GM12878 (cell line): ENCODE results near the gene FGF1. TPM values are rescaled to one million over a fixed set of nuclear protein-coding genes. Genes with fewer than 3 reads are reported as not detected.

Experiments
- ATAC-seq: fragments of 200-7000 bp; cut with Tn5 transposase; 3 replicates; pipeline ENCODE4 v1.9.1; 2020; ENCODE audit warnings: mild to moderate bottlenecking, moderate library complexity
- BruUV-seq: library from RNA; stranded (reverse); fragments of 400-500 nt; replicated peaks from 2 replicates; lab custom pipeline; 2021; lab: Mats Ljungman, UMichigan
- CTCF ChIA-PET: fragments of 300-600 bp; sonication (Branson Sonifier 250); formaldehyde crosslinking; extraction: SDS; loops from one replicate; lab custom pipeline; 2021; ENCODE audit warnings: inconsistent platforms; lab: Yijun Ruan, JAX
- POLR2A ChIA-PET: fragments of 350-600 bp; formaldehyde crosslinking; extraction: SDS; loops from one replicate; lab custom pipeline; 2021; ENCODE audit warnings: inconsistent platforms; lab: Charles Lee
- RAD21 ChIA-PET: fragments of 300-600 bp; sonication (Branson Sonifier 250); formaldehyde crosslinking; loops from one replicate; lab custom pipeline; 2023; ENCODE audit warnings: antibody characterized with exemption; ENCODE audit not compliant: unreplicated experiment; lab: Charles Lee
- SMC1A ChIA-PET: fragments of 300-600 bp; sonication (Branson Sonifier 250); formaldehyde crosslinking; loops from one replicate; lab custom pipeline; 2023; ENCODE audit not compliant: unreplicated experiment, uncharacterized antibody; lab: Charles Lee
- DNase-seq: peaks from one replicate; pipeline ENCODE4 v3.0.0-alpha.2; 2011; ENCODE audit warnings: low read depth, low spot score
- FAIRE-seq: peaks from 3 replicates; lab custom pipeline; 2011; peaks lifted over from hg19 to GRCh38; lab: Jason Lieb, UNC
- H2AFZ ChIP-seq: 2 replicates; pipeline ENCODE4 v1.6.0; 2011; ENCODE audit warnings: low read depth, low read length, control low read depth; ENCODE audit not compliant: control insufficient read depth
- H3K27ac ChIP-seq: 2 replicates; pipeline ENCODE4 v1.5.1; 2011; ENCODE audit warnings: control low read depth; ENCODE audit not compliant: control insufficient read depth, insufficient read depth
- H3K27me3 ChIP-seq, 2 experiments: replicated peaks in 1 of 2; 2 replicates each; pipeline versions ENCODE4 v1.6.0 to v1.6.1; 2011; ENCODE audit warnings: low read length in 1 of 2; ENCODE audit not compliant: control insufficient read depth in 2 of 2, insufficient read depth in 2 of 2
- H3K36me3 ChIP-seq, 2 experiments: 2 replicates each; pipeline ENCODE4 v1.5.1; 2011; ENCODE audit warnings: low read length in 1 of 2; ENCODE audit not compliant: control insufficient read depth in 2 of 2, insufficient read depth in 2 of 2
- H3K4me1 ChIP-seq: 2 replicates; pipeline ENCODE4 v1.6.1; 2011; ENCODE audit warnings: mild to moderate bottlenecking, low read length, moderate library complexity, mixed read lengths; ENCODE audit not compliant: control insufficient read depth, insufficient read depth
- H3K4me2 ChIP-seq: 2 replicates; pipeline ENCODE4 v1.6.0; 2011; ENCODE audit warnings: control low read depth; ENCODE audit not compliant: control insufficient read depth, insufficient read depth
- H3K4me3 ChIP-seq: fragments of 200-600 bp; sonication (generic); 2 replicates; pipeline ENCODE4 v1.5.1; 2016
- H3K79me2 ChIP-seq: 2 replicates; pipeline ENCODE4 v1.6.0; 2011; ENCODE audit warnings: low read length; ENCODE audit not compliant: control insufficient read depth, insufficient read depth
- H3K9ac ChIP-seq: 2 replicates; pipeline ENCODE4 v1.8.0; 2011; ENCODE audit warnings: low read length, control low read depth, mixed read lengths; ENCODE audit not compliant: control insufficient read depth, insufficient read depth
- H3K9me3 ChIP-seq: replicated peaks from 3 replicates; pipeline ENCODE4 v1.5.1; 2011; ENCODE audit warnings: mild to moderate bottlenecking, low read length; ENCODE audit not compliant: control insufficient read depth, insufficient read depth
- H4K20me1 ChIP-seq: 2 replicates; pipeline ENCODE4 v1.6.0; 2011; ENCODE audit not compliant: control insufficient read depth, insufficient read depth
- BMI1 ChIP-seq: fragments of 450-650 bp; IDR thresholded peaks from 2 replicates; pipeline ENCODE4 v1.6.1; 2016; ENCODE audit warnings: mild to moderate bottlenecking, moderate library complexity, borderline replicate concordance
- CBX3 ChIP-seq: fragments of 200-600 bp; sonication (generic); IDR thresholded peaks from 2 replicates; pipeline ENCODE4 v1.6.1; 2016; ENCODE audit warnings: low read depth, borderline replicate concordance
- DPF2 ChIP-seq: fragments of 450-650 bp; IDR thresholded peaks from 2 replicates; pipeline ENCODE4 v1.6.1; 2017; ENCODE audit warnings: mild to moderate bottlenecking
- E2F8 ChIP-seq: fragments of 450-650 bp; IDR thresholded peaks from 2 replicates; pipeline ENCODE4 v1.6.1; 2018; ENCODE audit warnings: mild to moderate bottlenecking, low read depth, moderate library complexity; ENCODE audit not compliant: partially characterized antibody
- IRF3 ChIP-seq: fragments of 450-650 bp; IDR thresholded peaks from 2 replicates; pipeline ENCODE4 v1.6.1; 2014; ENCODE audit warnings: mild to moderate bottlenecking
- KDM1A ChIP-seq: fragments of 200-600 bp; sonication (generic); IDR thresholded peaks from 2 replicates; pipeline ENCODE4 v1.6.1; 2016; ENCODE audit warnings: borderline replicate concordance
- MTA2 ChIP-seq: fragments of 450-650 bp; IDR thresholded peaks from 2 replicates; pipeline ENCODE4 v1.6.1; 2016; ENCODE audit warnings: low read depth, mild to moderate bottlenecking, moderate library complexity
- MXI1 ChIP-seq: fragments of 150-350 bp; IDR thresholded peaks from 2 replicates; pipeline ENCODE4 v1.6.1; 2011; ENCODE audit warnings: low read depth, mild to moderate bottlenecking, inconsistent platforms, low read length, improper control_type of control experiment
- NFYA ChIP-seq: IDR thresholded peaks from 2 replicates; pipeline ENCODE4 v1.6.1; 2011; ENCODE audit warnings: low read depth, mild to moderate bottlenecking, low read length, improper control_type of control experiment, borderline replicate concordance
- PKNOX1 ChIP-seq: fragments of 450-650 bp; IDR thresholded peaks from 2 replicates; pipeline ENCODE4 v1.6.1; 2016; ENCODE audit warnings: mild to moderate bottlenecking
- RUNX3 ChIP-seq: IDR thresholded peaks from 2 replicates; pipeline ENCODE4 v1.6.1; 2012; ENCODE audit warnings: low read length, inconsistent platforms
- SMARCA5 ChIP-seq: fragments of 450-650 bp; IDR thresholded peaks from 2 replicates; pipeline ENCODE4 v1.6.1; 2017; ENCODE audit warnings: mild to moderate bottlenecking
- TCF12 ChIP-seq: IDR thresholded peaks from 2 replicates; pipeline ENCODE4 v1.6.1; 2011; ENCODE audit warnings: low read depth, mild to moderate bottlenecking, low read length
- ZBTB33 ChIP-seq: fragments of 450-650 bp; IDR thresholded peaks from 2 replicates; pipeline ENCODE4 v1.6.1; 2017; ENCODE audit warnings: mild to moderate bottlenecking
- WGBS: methylation state at CpG from one replicate; pipeline ENCODE4 v1.1.6; 2016; ENCODE audit warnings: low lambda C conversion rate; ENCODE audit not compliant: insufficient replicate concordance, insufficient coverage; ENCODE audit errors: missing lambda C conversion rate; 5-methylcytosine and 5-hydroxymethylcytosine counted together
- in situ Hi-C: fragments of 300-500 bp; cut with MboI; formaldehyde crosslinking; loops from 9 replicates; pipeline ENCODE4 v1.14.3; 2018; ENCODE audit warnings: mixed read lengths
- intact Hi-C: fragments of 100-400 bp; cut with micrococcal nuclease; formaldehyde crosslinking; loops from one replicate; pipeline ENCODE4 v1.14.2; 2022; ENCODE audit not compliant: unreplicated experiment
- polyA plus RNA-seq, 11 experiments: library from polyadenylated mRNA; depleted of rRNA in 4 of 11; unstranded in 6 of 11; stranded (reverse) in 5 of 11; fragments of >200 nt; fragmentation: Nextera tagmentation in 4 of 11; fragmentation: Illumina TruSeq in 1 of 11; extraction: Ambion mirVana in 4 of 11; extraction: Trizol in 1 of 11; gene quantifications; 1 replicate in 1 of 11; 2 replicates in 10 of 11; pipeline versions ENCODE4 v1.2.1 to v1.2.3, GENCODE V29; 2011 to 2016; ENCODE audit warnings: inconsistent platforms in 2 of 11, missing spikeins in 2 of 11, low read depth in 1 of 11
- total RNA-seq, 4 experiments: library from RNA; depleted of rRNA in 3 of 4; stranded (reverse); fragments of >200 nt in 3 of 4; fragmentation: Illumina TruSeq in 1 of 4; extraction: Trizol in 1 of 4; gene quantifications; 2 replicates each; pipeline versions ENCODE4 v1.2.1 to v1.2.3, GENCODE V29; 2013 to 2021
- TF ChIP-seq, protein P1 (sequence below): IDR thresholded peaks from 2 replicates; pipeline ENCODE4 v1.6.1; 2012; ENCODE audit warnings: low read depth, low read length, improper control_type of control experiment

FGF1 gene
- total and polyA plus RNA-seq, 10 of the 15 experiments (the other 5 are each of a cell fraction or from before 2014, with no cell fraction given) = not detected

GRCh38 chr5:142627383-142628217, 58.3 kb downstream of the FGF1 start:
- no peak for TF ChIP-seq ZBTB33
- no peak for TF ChIP-seq RUNX3
- TF ChIP-seq TCF12 = no peak
- no peak for TF ChIP-seq CBX3
- TF ChIP-seq BMI1 = no peak
- no peak for TF ChIP-seq E2F8
- no peak for TF ChIP-seq SMARCA5
- TF ChIP-seq DPF2 = no peak
- no peak for TF ChIP-seq KDM1A
- TF ChIP-seq IRF3 = no peak
- TF ChIP-seq, protein P1, sequence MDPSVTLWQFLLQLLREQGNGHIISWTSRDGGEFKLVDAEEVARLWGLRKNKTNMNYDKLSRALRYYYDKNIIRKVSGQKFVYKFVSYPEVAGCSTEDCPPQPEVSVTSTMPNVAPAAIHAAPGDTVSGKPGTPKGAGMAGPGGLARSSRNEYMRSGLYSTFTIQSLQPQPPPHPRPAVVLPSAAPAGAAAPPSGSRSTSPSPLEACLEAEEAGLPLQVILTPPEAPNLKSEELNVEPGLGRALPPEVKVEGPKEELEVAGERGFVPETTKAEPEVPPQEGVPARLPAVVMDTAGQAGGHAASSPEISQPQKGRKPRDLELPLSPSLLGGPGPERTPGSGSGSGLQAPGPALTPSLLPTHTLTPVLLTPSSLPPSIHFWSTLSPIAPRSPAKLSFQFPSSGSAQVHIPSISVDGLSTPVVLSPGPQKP = no peak
- TF ChIP-seq PKNOX1 = no peak
- TF ChIP-seq MXI1 = no peak
- TF ChIP-seq NFYA = no peak
- TF ChIP-seq MTA2 = no peak
- TF ChIP-seq, all 136 proteins: peak for 0
- ChIA-PET POLR2A (no interaction called here), RAD21 (no interaction called here), CTCF (interaction anchor here (1.0 to 1.5 kb wide), 4 partner anchors 28 to 86 kb away, joined by 3 to 4 read pairs (median 4); no protein-coding TSS in a partner anchor), SMC1A (no interaction called here)
- no peak for DNase-seq
- Histone ChIP-seq H3K79me2 (no peaks in the 10 kb centered on the region), H3K4me2 (no peak overlapping the region), H2AFZ (no peak overlapping the region), H3K36me3 (no peaks in the 10 kb centered on the region), H4K20me1 (no peaks in the 10 kb centered on the region), H3K9ac (no peak overlapping the region), H3K4me1 (no peaks in the 10 kb centered on the region), H3K9me3 (no peaks in the 10 kb centered on the region), H3K27me3 (no peaks in the 10 kb centered on the region), H3K27ac (no peak overlapping the region), H3K4me3 (no peak overlapping the region)
- intact Hi-C loops (no loop called here), in situ Hi-C loops (no loop called here)
- whole genome bisulfite sequencing = 28% methylated on average over 5 of the region's 5 CpGs
- ATAC-seq = no peak
- FAIRE-seq = no peak
- no TSS peak for BruUV-seq
